GM12872 (cell line): Measurements from ENCODE around the gene BRINP1.

Source experiments
- CTCF ChIP-seq: IDR thresholded peaks from 3 replicates; pipeline ENCODE4 v1.5.1; 2011; ENCODE audit warnings: low read depth, mild to moderate bottlenecking, low read length, moderate library complexity; ENCODE audit not compliant: insufficient read depth

Gene BRINP1

GRCh38 chr9:119167876-119168275 is 201.4 kb downstream of the BRINP1 start:
- TF ChIP-seq CTCF = no peak

GRCh38 chr9:119167267-119167666 is 202.0 kb downstream of the BRINP1 start:
- TF ChIP-seq CTCF = no peak

- no peak for TF ChIP-seq CTCF
These were observed 203.1 kb downstream of the BRINP1 start for GRCh38 chr9:119166096-119166495.

DNA sequence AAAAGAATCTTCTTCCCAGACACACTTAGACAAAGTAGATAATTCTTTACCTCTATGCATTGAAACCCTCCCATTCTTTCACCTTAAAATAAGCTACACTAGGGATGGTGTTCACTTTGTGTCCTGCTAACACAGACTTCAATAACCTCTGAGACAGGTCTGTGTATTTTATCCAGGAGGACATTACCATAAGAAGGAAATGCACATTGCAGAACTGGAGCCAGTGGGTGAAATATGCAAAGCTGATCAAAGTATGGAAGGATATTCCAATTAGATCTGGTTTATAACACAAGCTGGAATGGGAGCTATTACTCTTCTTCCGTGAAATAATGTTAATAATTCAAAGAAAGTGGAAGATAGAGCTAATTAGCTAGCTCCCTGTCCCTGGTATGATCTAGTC is 204.1 kb downstream of the BRINP1 start:
- no peak for TF ChIP-seq CTCF

DNA sequence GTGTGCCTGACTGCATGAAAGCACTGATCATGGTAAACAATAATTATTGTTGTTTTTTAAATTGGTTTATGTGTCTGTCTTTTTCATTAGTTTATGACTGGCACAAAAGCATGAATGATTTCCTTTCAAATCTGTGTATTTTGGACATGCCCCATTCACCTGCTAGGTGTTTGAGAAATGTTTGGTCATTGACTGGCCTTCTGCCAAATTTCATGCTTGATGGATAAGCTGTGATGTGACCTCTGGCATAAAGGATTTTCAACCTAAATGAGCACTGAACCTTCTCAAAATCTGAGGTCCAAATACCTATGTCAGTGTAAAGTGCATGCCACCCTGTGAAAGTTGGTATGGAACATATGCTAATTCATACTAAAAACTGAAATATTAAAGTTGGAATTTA is 204.5 kb downstream of the BRINP1 start:
- TF ChIP-seq CTCF = no peak

GRCh38 chr9:119160551-119160950 is 208.7 kb downstream of the BRINP1 start:
- TF ChIP-seq CTCF = no peak

DNA sequence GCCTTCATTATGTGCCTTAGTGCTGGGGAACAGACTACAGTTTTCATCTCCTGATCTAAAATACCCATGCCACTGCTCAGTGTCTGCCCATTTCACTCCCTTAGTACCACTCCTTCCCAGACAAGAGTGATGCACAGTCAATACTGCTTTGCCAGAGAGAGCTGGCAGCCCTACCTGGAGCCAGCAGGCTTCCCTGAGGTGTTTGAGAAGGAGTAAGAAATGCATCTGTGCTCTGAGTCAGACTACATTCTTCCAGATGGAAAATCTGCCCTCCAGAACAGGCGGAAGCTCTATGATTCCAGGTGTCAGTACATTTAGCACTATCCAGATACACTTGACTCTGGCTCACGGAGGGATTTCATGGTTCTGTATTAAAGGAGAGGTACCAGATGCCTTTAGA is 209.8 kb downstream of the BRINP1 start:
- TF ChIP-seq CTCF = no peak

- no peak for TF ChIP-seq CTCF
These were observed 212.0 kb downstream of the BRINP1 start for GRCh38 chr9:119157196-119157595.
